ENCODE results near the gene HOXD8. TPM values are rescaled to one million over a fixed set of nuclear protein-coding genes. Genes with fewer than 3 reads are reported as not detected.

HOXD8 gene
- total and polyA plus RNA-seq, 10 of the 15 experiments (the other 5 are each of a cell fraction or from before 2014, with no cell fraction given), result not detected

DNA sequence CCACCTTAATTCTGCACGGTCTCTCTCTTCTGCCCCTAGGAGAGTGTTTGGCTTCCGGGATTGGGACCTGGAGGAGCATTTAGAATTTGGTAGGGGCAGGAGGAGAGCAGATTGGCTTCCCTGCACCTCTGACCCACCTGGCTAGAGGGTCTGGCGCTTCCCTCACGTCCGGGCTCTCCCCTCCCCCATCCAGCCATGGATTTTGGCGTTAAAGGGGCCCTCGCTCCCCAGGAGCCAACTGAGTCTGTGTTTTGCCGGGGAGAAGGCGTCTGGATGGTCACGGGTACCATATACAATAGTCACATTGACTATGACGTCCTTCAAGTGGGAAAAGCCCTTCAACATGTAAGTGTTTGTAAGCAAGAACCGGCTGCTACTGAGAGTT is 34.2 kb downstream of the HOXD8 start (continued):
- TF ChIP-seq ETV6 (conservative IDR thresholded peaks at IDR 0.05 in 1 of 2, IDR thresholded peaks at IDR 0.05 in 1 of 2; ENCODE audit: borderline replicate concordance in 1 of 2, low read depth in 1 of 2), result no peak

DNA sequence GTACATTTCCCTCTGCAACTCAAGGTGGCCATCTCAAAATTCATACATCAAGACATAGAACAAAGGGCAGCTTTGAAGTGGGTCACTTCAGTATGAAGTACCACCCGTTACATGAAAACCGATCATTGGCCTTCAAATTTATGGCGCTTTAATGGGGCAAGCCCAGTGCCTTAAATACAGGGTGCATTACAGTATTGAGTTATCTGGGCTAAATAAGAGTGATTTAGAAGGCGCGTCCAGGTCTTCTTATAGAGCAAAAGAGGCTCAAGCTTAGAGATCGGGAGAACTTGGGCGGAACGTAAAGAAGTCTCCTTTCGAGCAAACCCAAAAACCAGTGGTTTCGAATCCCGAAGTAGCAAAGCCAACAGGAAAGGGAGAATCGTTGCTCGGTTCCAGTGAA is 34.7 kb downstream of the HOXD8 start:
- FAIRE-seq, result no peak
- CTCF ChIA-PET, result no interaction called here
- RAD21 ChIA-PET (ENCODE audit: unreplicated experiment), result no interaction called here
- Histone ChIP-seq H3K36me3 (ENCODE audit: control insufficient read depth in 2 of 2, insufficient read depth in 2 of 2, low read length in 1 of 2) (no peaks in the 10 kb centered on the region), H3K27me3 (replicated peaks in 1 of 2; ENCODE audit: control insufficient read depth in 2 of 2, insufficient read depth in 2 of 2, low read length in 1 of 2) (peaks cover 18 to 26% of the 10 kb centered on the region in 2 experiments), H3K79me2 (ENCODE audit: control insufficient read depth, insufficient read depth, low read length) (no peaks in the 10 kb centered on the region), H3K9ac (ENCODE audit: control insufficient read depth, insufficient read depth, low read length) (no peak overlapping the region), H3K27ac (ENCODE audit: control insufficient read depth, insufficient read depth) (no peak overlapping the region), H4K20me1 (ENCODE audit: control insufficient read depth, insufficient read depth) (no peaks in the 10 kb centered on the region), H2AFZ (ENCODE audit: control insufficient read depth, low read depth, low read length) (no peak overlapping the region), H3K4me1 (ENCODE audit: control insufficient read depth, insufficient read depth, low read length) (no peaks in the 10 kb centered on the region), H3K4me3 (no peak overlapping the region), H3K4me2 (ENCODE audit: control insufficient read depth, insufficient read depth) (no peak overlapping the region), H3K9me3 (replicated peaks; ENCODE audit: control insufficient read depth, insufficient read depth, low read length) (peaks cover 2% of the 10 kb centered on the region; the same call in 2 of the 3 replicates)
- BruUV-seq (replicated peaks), result no TSS peak
- no peak for DNase-seq (ENCODE audit: low read depth, low spot score)
- in situ Hi-C loops (cut with MboI) (no loop called here), intact Hi-C loops (cut with micrococcal nuclease; ENCODE audit: unreplicated experiment) (no loop called here)
- no peak for ATAC-seq
- SMC1A ChIA-PET (ENCODE audit: uncharacterized antibody, unreplicated experiment), result no interaction called here
- WGBS (ENCODE audit: insufficient coverage, insufficient replicate concordance, low lambda C conversion rate, missing lambda C conversion rate), result 73% methylated on average over 13 of the region's 13 CpGs
- POLR2A ChIA-PET, result no interaction called here
- no peak for TF ChIP-seq IKZF1 (conservative IDR thresholded peaks at IDR 0.05)
- TF ChIP-seq, protein P1, sequence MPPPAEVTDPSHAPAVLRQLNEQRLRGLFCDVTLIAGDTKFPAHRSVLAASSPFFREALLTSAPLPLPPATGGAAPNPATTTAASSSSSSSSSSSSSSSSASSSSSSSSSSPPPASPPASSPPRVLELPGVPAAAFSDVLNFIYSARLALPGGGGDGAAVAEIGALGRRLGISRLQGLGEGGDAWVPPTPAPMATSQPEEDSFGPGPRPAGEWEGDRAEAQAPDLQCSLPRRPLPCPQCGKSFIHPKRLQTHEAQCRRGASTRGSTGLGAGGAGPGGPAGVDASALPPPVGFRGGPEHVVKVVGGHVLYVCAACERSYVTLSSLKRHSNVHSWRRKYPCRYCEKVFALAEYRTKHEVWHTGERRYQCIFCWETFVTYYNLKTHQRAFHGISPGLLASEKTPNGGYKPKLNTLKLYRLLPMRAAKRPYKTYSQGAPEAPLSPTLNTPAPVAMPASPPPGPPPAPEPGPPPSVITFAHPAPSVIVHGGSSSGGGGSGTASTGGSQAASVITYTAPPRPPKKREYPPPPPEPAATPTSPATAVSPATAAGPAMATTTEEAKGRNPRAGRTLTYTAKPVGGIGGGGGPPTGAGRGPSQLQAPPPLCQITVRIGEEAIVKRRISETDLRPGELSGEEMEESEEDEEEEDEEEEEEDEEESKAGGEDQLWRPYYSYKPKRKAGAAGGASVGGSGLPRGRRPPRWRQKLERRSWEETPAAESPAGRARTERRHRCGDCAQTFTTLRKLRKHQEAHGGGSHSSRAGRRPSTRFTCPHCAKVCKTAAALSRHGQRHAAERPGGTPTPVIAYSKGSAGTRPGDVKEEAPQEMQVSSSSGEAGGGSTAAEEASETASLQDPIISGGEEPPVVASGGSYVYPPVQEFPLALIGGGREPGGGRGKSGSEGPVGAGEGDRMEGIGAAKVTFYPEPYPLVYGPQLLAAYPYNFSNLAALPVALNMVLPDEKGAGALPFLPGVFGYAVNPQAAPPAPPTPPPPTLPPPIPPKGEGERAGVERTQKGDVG (CRISPR knock-in tag; IDR thresholded peaks at IDR 0.05), result no peak
- TF ChIP-seq TCF12 (IDR thresholded peaks at IDR 0.05; ENCODE audit: low read depth, low read length), result no peak
- no peak for TF ChIP-seq SREBF2 (IDR thresholded peaks at IDR 0.05; ENCODE audit: low read length)
- TF ChIP-seq LARP7 (IDR thresholded peaks at IDR 0.05), result no peak
